ENCODE results near the gene RNLS.
"Not testable (repeated sequence)": the region's sequence is repeated elsewhere in the genome, so short reads cannot be mapped to it uniquely, and the experiment has no call there.

RNLS gene

DNA sequence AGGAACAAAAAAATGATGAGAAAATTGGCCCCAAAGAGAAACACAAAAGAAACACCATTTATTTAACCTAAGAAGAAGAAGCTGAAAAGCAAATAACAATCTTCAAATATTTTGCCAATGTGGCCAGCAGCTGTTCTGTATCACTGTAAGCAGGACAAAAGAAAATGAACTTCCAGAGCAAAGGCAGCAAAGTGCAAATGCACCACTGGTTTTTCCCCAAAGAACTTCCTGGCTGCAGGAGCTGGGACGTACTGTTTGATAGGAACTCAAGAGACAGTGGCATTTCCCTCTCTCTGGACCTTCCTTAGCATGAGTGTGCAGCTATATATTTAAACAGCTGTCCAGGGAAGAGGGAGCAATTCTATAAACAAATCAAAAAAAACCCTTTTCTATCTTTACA lies 60.4 kb downstream of the RNLS start:
- DNase-seq (ENCODE audit: low read depth): no peak

DNA sequence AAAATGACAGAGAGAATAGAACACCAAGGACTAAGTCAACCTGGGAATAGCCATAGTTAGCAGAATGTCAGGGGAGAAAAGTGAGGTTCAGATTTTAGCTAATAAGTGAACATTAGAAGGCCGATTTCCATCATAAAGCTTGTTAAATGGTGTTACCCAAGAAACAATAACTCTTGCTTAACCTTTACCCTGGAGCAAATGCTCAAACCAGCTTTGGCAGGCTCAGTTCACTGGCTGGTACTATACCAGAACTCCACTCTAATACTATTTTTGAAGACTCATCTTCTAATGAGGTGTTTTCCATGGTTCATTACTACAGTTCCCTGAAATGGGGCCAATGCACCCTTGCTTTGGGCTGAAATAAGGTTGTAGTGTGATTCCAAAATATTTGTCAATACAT lies 61.3 kb downstream of the RNLS start:
- DNase-seq (ENCODE audit: low read depth): no peak

DNA sequence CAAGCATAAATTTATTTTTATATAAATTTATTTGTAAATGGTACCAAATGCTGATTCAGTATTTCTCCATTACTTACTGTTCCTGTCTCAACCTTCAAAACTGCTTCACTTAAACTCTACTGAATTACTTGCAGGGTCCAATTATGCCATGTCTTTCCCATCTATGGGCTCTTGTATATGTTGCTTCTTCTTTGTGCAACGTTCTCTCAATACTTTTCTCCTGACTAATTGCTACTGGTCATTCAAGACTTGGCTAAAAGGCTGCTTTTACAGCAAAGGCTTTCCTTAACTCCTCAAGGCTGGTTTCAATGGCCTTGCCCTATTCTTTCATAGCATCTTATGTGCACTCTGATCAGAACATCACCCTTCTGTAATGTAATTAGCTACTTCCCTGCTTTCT lies 67.9 kb downstream of the RNLS start:
- no peak for DNase-seq (ENCODE audit: low read depth)

- no peak for DNase-seq (ENCODE audit: low read depth)
These were observed 70.5 kb downstream of the RNLS start for GRCh38 chr10:88512599-88512998.

GRCh38 chr10:88508796-88509195 lies 74.3 kb downstream of the RNLS start:
- DNase-seq (ENCODE audit: low read depth): no peak

DNA sequence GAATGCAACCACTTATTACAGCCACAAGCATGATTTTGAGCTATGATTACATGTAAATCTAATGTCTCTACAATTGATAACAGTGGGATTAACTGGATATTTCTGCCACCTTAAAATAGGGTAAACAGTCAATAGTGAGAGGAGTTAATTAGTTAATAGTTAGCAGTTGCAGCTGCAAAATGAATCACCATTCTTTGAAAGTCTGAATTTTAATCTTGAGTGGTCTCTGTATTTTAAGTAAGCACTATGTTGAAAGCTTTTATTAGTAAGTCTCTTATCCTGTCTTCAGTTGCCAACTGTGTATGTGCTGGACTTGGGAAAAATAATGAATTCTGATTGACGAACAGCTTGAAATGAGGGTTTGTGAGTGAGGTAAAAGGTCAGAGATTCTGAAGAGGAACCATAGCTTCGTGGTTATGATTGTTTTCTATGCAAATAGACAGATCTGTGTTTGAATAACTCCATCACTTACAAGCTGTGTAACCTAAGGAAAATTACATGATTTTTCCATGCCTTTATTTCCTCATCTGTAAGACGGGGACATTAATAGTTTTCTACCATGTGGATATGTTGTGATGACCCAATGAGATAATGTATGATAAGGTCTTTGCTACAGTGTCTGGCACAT lies 75.2 kb downstream of the RNLS start:
- no peak for DNase-seq (ENCODE audit: low read depth)

DNA sequence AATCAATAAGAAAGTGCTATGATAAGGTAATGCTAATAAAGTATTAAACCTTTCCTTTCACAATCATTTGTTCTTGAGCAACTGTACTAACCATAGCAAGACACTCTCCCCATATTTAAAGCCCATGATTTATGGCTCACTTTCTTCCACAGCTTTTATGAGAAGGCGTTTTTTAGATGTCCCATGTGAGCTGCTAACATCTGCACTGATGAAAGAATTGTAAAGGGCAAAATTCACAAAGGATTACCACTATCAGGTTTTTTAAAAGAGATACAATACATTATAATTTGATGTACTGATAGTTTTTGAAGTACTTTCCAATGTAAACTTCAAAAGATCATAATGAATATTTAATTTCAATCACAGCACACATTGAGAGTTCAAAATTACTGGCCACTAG lies 75.7 kb downstream of the RNLS start:
- DNase-seq (ENCODE audit: low read depth): no peak

DNA sequence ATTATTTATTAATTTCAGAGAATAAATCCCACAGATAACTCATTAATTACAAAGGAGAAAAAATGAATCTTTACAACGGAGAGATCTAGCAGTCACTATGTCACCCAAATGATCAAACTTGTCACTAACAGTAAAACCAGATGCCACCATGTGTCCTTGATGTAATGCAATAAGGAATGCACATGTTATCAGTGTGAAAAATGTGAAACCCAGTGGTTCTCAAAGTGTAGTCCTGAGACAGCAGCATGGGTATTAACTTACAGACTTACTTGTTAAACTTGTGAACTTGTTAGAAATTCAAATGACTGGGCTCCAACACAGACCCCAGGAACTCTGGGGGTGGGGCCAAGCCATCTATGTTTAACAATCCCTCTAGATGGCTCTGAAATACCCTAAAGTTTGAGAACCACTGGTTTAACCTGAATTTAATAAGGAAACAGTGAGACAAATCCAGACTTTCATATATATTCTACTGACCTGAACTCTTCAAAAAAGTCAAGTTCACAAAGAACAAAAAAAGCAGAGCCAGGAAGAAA lies 77.4 kb downstream of the RNLS start:
- DNase-seq (ENCODE audit: low read depth): no peak

GRCh38 chr10:88505265-88505664 lies 77.9 kb downstream of the RNLS start:
- DNase-seq (ENCODE audit: low read depth): no peak

DNA sequence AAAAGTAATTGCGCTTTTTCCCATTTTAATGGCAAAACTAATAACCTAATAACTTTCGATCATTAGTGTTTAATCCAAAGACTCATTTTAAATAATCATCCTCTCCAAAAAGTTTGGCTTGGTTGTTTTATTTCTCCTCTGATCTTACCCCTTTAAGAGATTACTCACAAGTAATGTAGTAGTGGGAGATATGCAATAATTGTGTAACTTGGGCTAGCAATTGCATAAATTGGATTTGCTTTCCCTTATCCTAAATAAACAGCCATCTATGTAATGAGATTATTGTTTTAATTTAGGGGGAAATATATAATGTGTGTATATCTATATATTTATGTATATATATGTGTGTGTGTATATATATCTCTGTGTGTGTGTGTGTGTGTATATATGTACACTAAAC lies 82.5 kb downstream of the RNLS start:
- DNase-seq (ENCODE audit: low read depth): no peak

DNA sequence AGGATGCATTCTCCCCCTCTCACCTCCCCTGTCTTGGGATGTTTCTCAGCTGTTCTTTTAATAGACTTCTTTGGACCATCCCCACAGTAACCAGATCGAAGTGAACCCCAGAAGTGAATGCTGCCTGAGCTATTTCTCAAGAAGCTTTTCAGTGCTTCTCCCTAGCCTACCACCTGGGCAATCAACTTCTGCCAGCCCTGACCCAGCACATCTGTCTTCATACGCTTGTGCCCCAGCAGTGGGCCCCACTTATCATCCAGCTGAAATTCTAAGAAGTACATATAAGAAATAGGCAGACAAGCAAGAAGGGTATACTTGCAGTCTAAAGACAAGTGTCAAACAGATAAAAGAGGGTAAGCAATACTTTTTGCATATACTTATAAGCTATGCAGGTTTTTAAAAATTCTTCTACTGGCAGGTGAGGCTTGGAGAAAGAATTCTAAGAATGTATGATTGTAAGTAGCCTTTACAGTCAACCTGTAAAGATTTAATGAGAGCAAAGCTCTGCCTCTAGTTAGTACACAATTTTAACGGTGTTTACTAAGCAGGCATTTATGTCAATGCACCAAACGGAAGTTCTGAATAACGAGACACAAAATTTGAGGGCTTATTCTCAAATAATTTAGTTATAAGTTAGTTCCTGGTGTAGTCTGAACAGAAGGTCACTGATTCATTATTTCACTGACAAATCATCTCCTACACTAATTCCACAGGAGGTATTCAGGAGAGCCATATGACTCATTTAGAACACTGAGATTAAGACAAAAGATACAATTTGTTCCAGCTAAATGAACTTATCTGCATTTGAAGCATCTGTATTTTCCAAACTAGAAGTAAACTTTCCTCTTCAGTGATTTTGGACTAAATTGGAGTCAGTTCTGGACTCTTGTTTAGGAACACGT lies 83.3 kb downstream of the RNLS start:
- no peak for DNase-seq (ENCODE audit: low read depth)

- DNase-seq (ENCODE audit: low read depth): no peak
These were observed 85.2 kb downstream of the RNLS start for GRCh38 chr10:88497913-88498312.

- DNase-seq (ENCODE audit: low read depth): no peak
These were observed 88.6 kb downstream of the RNLS start for GRCh38 chr10:88494537-88494936.

- DNase-seq (ENCODE audit: low read depth): no peak
These were observed 89.2 kb downstream of the RNLS start for GRCh38 chr10:88493691-88494483.

DNA sequence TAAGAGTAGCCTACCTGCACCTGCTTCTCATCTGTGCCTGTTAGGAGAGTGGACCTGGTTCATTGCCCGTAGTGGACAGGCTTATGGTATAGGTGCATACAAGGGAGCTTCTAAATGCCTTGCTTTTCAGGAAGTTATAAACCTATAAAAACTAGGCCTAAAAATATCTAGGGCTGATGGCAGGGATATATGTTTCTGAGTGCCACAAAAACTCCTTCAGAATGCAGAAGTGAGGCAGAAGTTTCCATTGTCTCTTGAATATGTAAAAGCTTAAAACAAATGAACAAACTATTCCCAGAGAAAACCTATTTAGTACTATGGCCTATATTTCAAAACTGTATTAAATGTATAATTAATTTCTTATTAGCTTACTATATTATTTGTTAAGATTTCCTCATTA lies 91.8 kb downstream of the RNLS start:
- no peak for DNase-seq (ENCODE audit: low read depth)

DNA sequence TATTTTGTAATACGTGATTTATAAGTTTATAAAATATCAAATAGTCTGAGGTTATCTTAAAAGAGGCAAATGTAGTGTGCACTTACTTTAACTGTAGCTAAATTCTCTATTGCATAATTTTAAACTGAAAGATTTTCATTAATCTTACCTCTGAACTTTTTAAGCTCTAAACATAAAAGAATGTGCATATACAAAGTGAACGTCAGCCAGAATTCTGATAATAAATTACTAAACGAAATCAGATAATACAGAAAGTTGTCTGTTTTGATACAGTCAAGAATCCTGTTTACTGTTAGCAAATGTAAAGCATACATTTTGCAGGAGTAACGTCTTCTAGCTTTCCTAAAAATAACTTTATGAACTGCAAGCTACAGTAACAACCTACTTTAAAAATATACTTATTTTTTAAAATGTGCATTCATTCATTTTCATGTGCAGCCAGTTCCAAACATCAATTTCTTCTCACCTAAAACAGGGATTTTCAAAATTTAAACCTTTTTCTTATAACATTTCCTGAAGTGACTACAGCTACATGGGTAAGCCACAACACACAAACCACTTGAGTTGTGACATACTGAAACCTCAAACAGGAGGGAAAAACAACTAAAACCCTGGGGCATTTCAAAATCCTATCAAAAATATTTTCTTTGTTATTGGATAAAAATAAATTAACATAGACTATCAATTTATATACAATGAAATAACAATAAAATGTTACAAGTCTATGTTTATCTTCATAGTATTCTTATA lies 92.7 kb downstream of the RNLS start:
- DNase-seq (ENCODE audit: low read depth): no peak

DNA sequence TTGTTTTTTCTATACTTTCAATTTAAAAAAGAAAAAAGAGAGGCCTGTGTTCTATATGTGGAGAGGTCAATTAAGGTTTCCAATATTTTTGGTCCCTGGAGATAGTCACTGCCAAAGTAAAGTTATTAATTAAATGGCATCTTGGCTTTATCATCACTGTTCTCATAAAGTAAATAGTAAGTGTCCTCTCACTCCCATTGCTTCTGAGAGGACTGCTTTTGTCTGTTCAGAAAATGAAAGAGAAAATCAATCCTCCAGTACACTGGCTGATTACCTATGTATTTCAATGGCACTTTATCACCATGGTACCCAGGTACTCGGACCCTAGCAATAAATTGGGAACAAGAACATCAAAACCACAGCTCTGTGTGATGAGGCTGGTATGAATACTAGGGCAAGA lies 94.0 kb downstream of the RNLS start:
- DNase-seq (ENCODE audit: low read depth): no peak

DNA sequence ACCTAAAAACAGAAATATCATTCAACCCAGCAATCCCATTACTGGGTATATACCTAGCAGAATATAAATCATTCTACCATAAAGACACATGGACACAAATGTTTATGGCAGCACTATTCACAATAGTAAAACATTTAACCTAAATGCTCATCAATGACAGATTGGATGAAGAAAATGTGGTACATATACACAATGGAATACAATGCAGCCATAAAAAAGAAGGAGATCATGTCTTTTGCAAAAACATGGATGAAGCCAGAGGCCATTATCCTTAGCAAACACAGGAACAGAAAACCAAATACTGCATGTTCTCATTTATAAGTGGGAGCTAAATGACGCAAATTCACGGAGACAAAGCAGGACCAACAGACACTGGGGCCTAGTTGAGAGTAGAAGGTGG lies 96.3 kb downstream of the RNLS start:
- DNase-seq (ENCODE audit: low read depth): not testable (repeated sequence)

GRCh38 chr10:88482220-88482619 lies 100.9 kb downstream of the RNLS start:
- DNase-seq (ENCODE audit: low read depth): no peak

DNA sequence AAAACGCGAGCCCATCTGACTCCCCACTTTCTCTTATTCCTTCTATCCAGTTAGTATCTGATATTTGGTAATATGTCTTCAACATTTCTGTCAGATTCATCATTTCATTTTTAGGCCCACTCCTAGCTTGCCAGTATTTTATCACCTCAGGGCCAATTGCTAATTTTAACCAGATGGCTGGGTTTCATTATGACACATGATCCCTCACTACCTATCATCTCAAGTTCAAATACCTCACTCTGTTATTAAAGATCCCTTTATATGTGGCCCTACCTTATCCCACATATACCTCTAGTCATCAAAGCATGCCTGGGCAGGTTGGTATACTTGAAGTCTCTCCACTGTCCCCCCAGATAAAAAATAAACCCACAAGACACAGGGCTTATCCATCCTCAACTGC lies 104.9 kb downstream of the RNLS start:
- no peak for DNase-seq (ENCODE audit: low read depth)

GRCh38 chr10:88477343-88478085 lies 105.6 kb downstream of the RNLS start:
- no peak for DNase-seq (ENCODE audit: low read depth)
